CD4-positive, alpha-beta memory T cell (primary cell): ENCODE results near the gene PXYLP1. TPM values are rescaled to one million over a fixed set of nuclear protein-coding genes. Genes with fewer than 3 reads are reported as not detected.

ENCODE experiments used
- CTCF ChIA-PET: fragments of 350-600 bp; sonication (Branson Sonifier 250); formaldehyde crosslinking; loops from one replicate; lab custom pipeline; 2021; ENCODE audit warnings: inconsistent platforms; ENCODE audit not compliant: partially characterized antibody; lab: Charles Lee
- POLR2A ChIA-PET: fragments of 350-600 bp; sonication (Branson Sonifier 250); formaldehyde crosslinking; loops from one replicate; lab custom pipeline; 2021; ENCODE audit not compliant: partially characterized antibody; lab: Charles Lee
- DNase-seq, 5 donors: peaks; one replicate each; pipeline versions ENCODE4 v3.0.0 to v3.0.0-alpha.2; 2020 to 2022; ENCODE audit warnings: mixed read lengths in 1 of 5
- H3K27ac ChIP-seq: one replicate; pipeline ENCODE4 v1.7.0; 2013; ENCODE audit warnings: low read depth, low read length
- H3K27me3 ChIP-seq: 2 replicates; pipeline ENCODE4 v1.7.0; 2013; ENCODE audit warnings: mild to moderate bottlenecking, low read length, moderate library complexity; ENCODE audit not compliant: insufficient read depth
- H3K36me3 ChIP-seq: 2 replicates; pipeline ENCODE4 v1.7.0; 2013; ENCODE audit warnings: mild to moderate bottlenecking, low read length, moderate library complexity; ENCODE audit not compliant: insufficient read depth
- H3K4me1 ChIP-seq: 2 replicates; pipeline ENCODE4 v1.7.0; 2013; ENCODE audit warnings: mild to moderate bottlenecking, low read length, moderate library complexity; ENCODE audit not compliant: insufficient read depth
- H3K4me3 ChIP-seq, 2 donors: one replicate each; pipeline ENCODE4 v1.7.0; 2013; ENCODE audit warnings: low read length in 2 of 2, mild to moderate bottlenecking in 1 of 2
- H3K9me3 ChIP-seq, 2 donors: one replicate each; pipeline ENCODE4 v1.7.0; 2013; ENCODE audit warnings: low read length in 2 of 2, control low read depth in 1 of 2; ENCODE audit not compliant: control insufficient read depth in 1 of 2
- H3K27ac Mint-ChIP-seq, 7 donors: one replicate each; pipeline ENCODE4 v1.8.0; 2020 to 2021; ENCODE audit warnings: mixed read lengths in 7 of 7, mild to moderate bottlenecking in 6 of 7, inconsistent platforms in 3 of 7, moderate library complexity in 3 of 7
- H3K27me3 Mint-ChIP-seq, 2 donors: one replicate each; pipeline ENCODE4 v1.8.0; 2020 to 2021; ENCODE audit warnings: mixed read lengths in 2 of 2
- H3K36me3 Mint-ChIP-seq, 2 donors: one replicate each; pipeline ENCODE4 v1.8.0; 2020 to 2021; ENCODE audit warnings: mixed read lengths in 2 of 2, inconsistent platforms in 1 of 2, mild to moderate bottlenecking in 1 of 2
- H3K4me1 Mint-ChIP-seq, 4 donors: one replicate each; pipeline ENCODE4 v1.8.0; 2020 to 2021; ENCODE audit warnings: mixed read lengths in 4 of 4, mild to moderate bottlenecking in 1 of 4
- H3K4me3 Mint-ChIP-seq, 8 donors: one replicate each; pipeline ENCODE4 v1.8.0; 2020 to 2021; ENCODE audit warnings: mixed read lengths in 8 of 8, mild to moderate bottlenecking in 7 of 8, moderate library complexity in 6 of 8, inconsistent platforms in 3 of 8
- H3K9me3 Mint-ChIP-seq, 8 donors: one replicate each; pipeline ENCODE4 v1.8.0; 2020 to 2021; ENCODE audit warnings: mixed read lengths in 8 of 8, mild to moderate bottlenecking in 5 of 8, inconsistent platforms in 3 of 8, moderate library complexity in 1 of 8
- intact Hi-C: fragments of 100-400 bp; cut with micrococcal nuclease; formaldehyde crosslinking; loops from one replicate; pipeline ENCODE4 v1.15.1; 2023
- polyA plus RNA-seq, 2 donors: library from polyadenylated mRNA; unstranded; fragments of 300-500 nt; fragmentation: Illumina TruSeq; gene quantifications; one replicate each; pipeline ENCODE4 v1.2.3, GENCODE V29; 2021
- total RNA-seq, 2 experiments: library from RNA; stranded (reverse); gene quantifications; one replicate each; pipeline ENCODE4 v1.2.3, GENCODE V29; 2021

The PXYLP1 gene
- total and polyA plus RNA-seq, 4 experiments from 2014 or later: 5.2 to 22.6 (median 12.0) TPM

DNA sequence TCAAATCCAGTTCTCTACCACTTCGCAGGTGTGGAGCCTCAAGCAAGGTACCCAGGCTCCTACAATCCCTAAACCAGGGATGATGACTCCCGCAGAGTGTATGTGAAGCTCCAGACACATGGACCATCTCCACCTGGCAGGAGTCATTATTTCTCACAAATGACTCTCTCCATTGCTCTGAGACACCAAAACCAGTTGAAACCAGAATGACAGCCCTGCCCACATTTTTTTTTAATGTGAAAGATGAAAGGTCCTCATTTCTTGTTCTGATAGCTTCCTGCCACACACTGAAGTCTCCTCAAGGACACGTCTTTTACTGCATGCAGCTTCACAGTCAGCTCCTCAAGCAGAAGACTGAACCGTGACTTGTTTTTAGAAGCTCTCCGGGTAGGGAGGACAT is 75.3 kb downstream of the PXYLP1 start:
- intact Hi-C loops: loop anchor here (1.0 kb wide), 2 partner anchors 134 to 430 kb away; no protein-coding TSS in a partner anchor
- Histone ChIP-seq H3K36me3 (no peaks in the 10 kb centered on the region), H3K4me3 (peak overlapping the region in 1 of 2 donors; percentile 49), H3K4me1 (peaks cover 50% of the 10 kb centered on the region), H3K27ac (peak overlapping the region; percentile 62), H3K9me3 (no peaks in the 10 kb centered on the region), H3K27me3 (no peaks in the 10 kb centered on the region)
- peak overlapping the region; percentile 85 to 94 (median 91) for H3K27ac Mint-ChIP-seq
- peak; percentile 72 to 77 (median 75) for DNase-seq
- no peaks in the 10 kb centered on the region for H3K27me3 Mint-ChIP-seq
- H3K9me3 Mint-ChIP-seq: no peaks in the 10 kb centered on the region
- POLR2A ChIA-PET: interaction anchor here (1.0 to 5.4 kb wide), 22 partner anchors 8 to 570 kb away, joined by 3 to 31 read pairs (median 6); partner anchors contain the start of genes ATP1B3 and PXYLP1
- CTCF ChIA-PET: interaction anchor here (0.7 to 19.1 kb wide), 20 partner anchors 8 to 338 kb away, joined by 3 to 428 read pairs (median 6); partner anchors contain the start of genes RASA2 and ZBTB38
- peaks cover 31 to 63% (median 44%) of the 10 kb centered on the region in 4 donors for H3K4me1 Mint-ChIP-seq
- peak overlapping the region; percentile 67 to 79 (median 74) for H3K4me3 Mint-ChIP-seq
- H3K36me3 Mint-ChIP-seq: peaks cover 0 to 6% of the 10 kb centered on the region in 2 donors

DNA sequence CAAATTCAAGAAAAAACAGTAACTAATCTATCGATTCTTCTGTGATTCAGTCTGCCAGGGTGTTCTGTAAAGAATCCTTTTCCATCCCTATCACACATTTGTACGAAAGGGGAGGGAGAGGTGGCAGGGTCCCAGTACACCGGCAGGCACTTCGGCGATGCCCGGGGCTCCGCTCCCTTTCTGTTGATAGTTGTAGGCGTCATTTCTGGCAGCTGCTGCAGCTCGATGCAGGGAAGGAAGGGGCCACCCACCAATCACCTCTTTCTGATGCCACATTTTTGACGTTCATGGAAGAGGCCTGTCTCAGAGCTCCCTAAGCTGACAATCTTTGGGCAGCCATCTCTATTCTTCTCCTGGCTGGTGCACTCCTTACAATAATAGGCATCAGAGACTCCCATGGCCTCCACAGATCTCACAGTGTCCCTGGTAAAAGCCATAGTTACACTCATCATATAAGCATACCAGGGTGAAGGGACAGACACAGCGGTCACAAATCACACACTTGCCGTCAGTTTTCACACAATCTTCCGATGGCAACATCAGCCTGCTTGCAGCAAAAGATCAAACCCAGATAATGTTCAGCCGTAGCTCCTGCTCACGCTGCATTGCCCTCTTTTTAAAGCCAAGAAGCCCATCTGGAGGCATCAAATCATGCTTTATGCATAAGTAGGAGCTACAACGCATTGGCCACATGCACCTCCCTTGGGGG is 75.9 kb downstream of the PXYLP1 start:
- H3K4me1 Mint-ChIP-seq: peaks cover 37 to 68% (median 50%) of the 10 kb centered on the region in 4 donors
- Histone ChIP-seq H3K27me3 (no peaks in the 10 kb centered on the region), H3K36me3 (no peaks in the 10 kb centered on the region), H3K27ac (peak overlapping the region; percentile 62), H3K4me3 (peak overlapping the region in 1 of 2 donors; percentile 49), H3K4me1 (peaks cover 56% of the 10 kb centered on the region), H3K9me3 (no peaks in the 10 kb centered on the region)
- H3K36me3 Mint-ChIP-seq: peaks cover 0 to 8% of the 10 kb centered on the region in 2 donors
- intact Hi-C loops: loop anchor here (1.0 kb wide), 2 partner anchors 134 to 430 kb away; no protein-coding TSS in a partner anchor
- H3K27me3 Mint-ChIP-seq: no peaks in the 10 kb centered on the region
- no peaks in the 10 kb centered on the region for H3K9me3 Mint-ChIP-seq
- ChIA-PET POLR2A (interaction anchor here (0.7 to 5.4 kb wide), 25 partner anchors 8 to 569 kb away, joined by 3 to 31 read pairs (median 6); partner anchors contain the start of genes ATP1B3 and PXYLP1), CTCF (interaction anchor here (0.6 to 19.1 kb wide), 23 partner anchors 8 to 337 kb away, joined by 3 to 428 read pairs (median 4); partner anchors contain the start of genes RASA2 and ZBTB38)
- H3K4me3 Mint-ChIP-seq: peak overlapping the region; percentile 67 to 79 (median 74)
- peak overlapping the region; percentile 85 to 94 (median 91) for H3K27ac Mint-ChIP-seq
- peak in 1 of 5 donors; percentile 39 for DNase-seq

DNA sequence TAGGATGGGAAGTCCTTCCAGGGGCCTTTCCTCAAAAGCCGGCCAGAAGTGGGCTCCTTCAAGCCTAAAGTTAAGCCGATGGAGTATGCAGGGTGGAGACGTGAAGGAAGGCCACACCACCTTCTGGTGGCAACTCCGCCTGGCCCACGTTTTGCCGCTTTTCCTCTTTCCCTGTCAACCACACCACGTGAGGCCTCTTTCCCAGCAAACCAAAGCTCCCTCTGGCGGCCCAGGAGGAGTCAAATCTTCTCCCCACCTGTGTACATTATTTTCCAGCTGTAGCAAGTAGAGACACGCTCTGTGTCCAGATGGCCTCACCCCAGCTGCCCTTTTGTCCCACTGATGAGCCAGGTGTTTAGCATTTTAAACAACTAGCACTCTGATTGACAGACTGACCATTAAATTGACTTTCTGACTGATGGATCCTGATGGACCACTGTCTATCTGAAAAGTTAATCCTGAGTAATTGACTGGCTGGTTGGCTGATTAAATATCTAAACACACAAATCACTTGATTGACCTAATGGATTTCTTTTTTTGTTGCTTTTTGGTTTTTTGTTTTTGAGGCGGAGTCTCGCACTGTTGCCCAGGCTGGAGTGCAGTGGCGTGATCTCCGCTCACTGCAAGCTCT is 77.1 kb downstream of the PXYLP1 start:
- Mint-ChIP-seq H3K36me3 (peaks cover 0 to 8% of the 10 kb centered on the region in 2 donors), H3K27ac (peak overlapping the region in 4 of 7 donors; percentile 83 to 94 (median 88)), H3K4me3 (peak overlapping the region in 2 of 8 donors; percentile 13 to 25), H3K4me1 (peaks cover 35 to 74% (median 54%) of the 10 kb centered on the region in 4 donors), H3K27me3 (no peaks in the 10 kb centered on the region), H3K9me3 (no peaks in the 10 kb centered on the region)
- intact Hi-C loops: no loop called here
- no peak for DNase-seq
- Histone ChIP-seq H3K9me3 (no peaks in the 10 kb centered on the region), H3K36me3 (no peaks in the 10 kb centered on the region), H3K4me1 (peaks cover 54% of the 10 kb centered on the region), H3K27me3 (no peaks in the 10 kb centered on the region), H3K27ac (peak overlapping the region; percentile 62), H3K4me3 (no peak overlapping the region)
- ChIA-PET POLR2A (interaction anchor here (0.6 to 5.4 kb wide), 10 partner anchors 13 to 257 kb away, joined by 3 to 31 read pairs (median 14); partner anchors contain the start of gene PXYLP1), CTCF (interaction anchor here (0.6 to 19.1 kb wide), 8 partner anchors 9 to 252 kb away, joined by 3 to 428 read pairs (median 4); partner anchors contain the start of gene ZBTB38)

DNA sequence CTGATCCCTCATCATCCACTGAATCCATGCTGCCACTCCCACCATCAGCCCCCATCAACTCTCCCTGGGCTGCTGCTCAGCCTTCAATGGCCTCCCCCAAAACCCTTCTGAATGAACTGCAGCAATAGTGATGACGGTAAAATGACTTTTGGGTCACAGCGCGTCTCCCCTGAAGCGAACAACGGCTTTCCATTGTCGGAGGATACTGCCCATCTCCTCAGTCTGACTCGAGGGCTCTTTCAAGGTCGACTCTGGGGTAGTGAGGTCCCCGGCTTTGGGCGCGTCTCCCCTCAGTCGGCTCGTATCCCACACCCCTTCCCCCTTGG is 79.5 kb downstream of the PXYLP1 start:
- peak overlapping the region; percentile 89 to 99 (median 97) for H3K27ac Mint-ChIP-seq
- CTCF ChIA-PET: interaction anchor here (0.6 to 19.1 kb wide), 27 partner anchors 8 to 428 kb away, joined by 3 to 428 read pairs (median 5); partner anchors contain the start of gene RNF7
- DNase-seq: no peak
- intact Hi-C loops: loop anchor here (1.0 to 5.0 kb wide), 9 partner anchors 50 to 1136 kb away; partner anchors contain the start of genes RASA2, RNF7 and XRN1
- H3K36me3 Mint-ChIP-seq: peaks cover 0 to 8% of the 10 kb centered on the region in 2 donors
- H3K27me3 Mint-ChIP-seq: no peaks in the 10 kb centered on the region
- peak overlapping the region; percentile 92 to 100 (median 98) for H3K4me3 Mint-ChIP-seq
- Histone ChIP-seq H3K4me3 (peak overlapping the region; percentile 68 to 73), H3K4me1 (peaks cover 52% of the 10 kb centered on the region), H3K27me3 (no peaks in the 10 kb centered on the region), H3K9me3 (no peaks in the 10 kb centered on the region), H3K36me3 (no peaks in the 10 kb centered on the region), H3K27ac (peak overlapping the region; percentile 66)
- H3K4me1 Mint-ChIP-seq: peaks cover 35 to 66% (median 54%) of the 10 kb centered on the region in 4 donors
- POLR2A ChIA-PET: interaction anchor here (0.8 to 2.9 kb wide), 31 partner anchors 9 to 428 kb away, joined by 3 to 23 read pairs (median 5); partner anchors contain the start of genes PXYLP1 and RASA2
- H3K9me3 Mint-ChIP-seq: no peaks in the 10 kb centered on the region

DNA sequence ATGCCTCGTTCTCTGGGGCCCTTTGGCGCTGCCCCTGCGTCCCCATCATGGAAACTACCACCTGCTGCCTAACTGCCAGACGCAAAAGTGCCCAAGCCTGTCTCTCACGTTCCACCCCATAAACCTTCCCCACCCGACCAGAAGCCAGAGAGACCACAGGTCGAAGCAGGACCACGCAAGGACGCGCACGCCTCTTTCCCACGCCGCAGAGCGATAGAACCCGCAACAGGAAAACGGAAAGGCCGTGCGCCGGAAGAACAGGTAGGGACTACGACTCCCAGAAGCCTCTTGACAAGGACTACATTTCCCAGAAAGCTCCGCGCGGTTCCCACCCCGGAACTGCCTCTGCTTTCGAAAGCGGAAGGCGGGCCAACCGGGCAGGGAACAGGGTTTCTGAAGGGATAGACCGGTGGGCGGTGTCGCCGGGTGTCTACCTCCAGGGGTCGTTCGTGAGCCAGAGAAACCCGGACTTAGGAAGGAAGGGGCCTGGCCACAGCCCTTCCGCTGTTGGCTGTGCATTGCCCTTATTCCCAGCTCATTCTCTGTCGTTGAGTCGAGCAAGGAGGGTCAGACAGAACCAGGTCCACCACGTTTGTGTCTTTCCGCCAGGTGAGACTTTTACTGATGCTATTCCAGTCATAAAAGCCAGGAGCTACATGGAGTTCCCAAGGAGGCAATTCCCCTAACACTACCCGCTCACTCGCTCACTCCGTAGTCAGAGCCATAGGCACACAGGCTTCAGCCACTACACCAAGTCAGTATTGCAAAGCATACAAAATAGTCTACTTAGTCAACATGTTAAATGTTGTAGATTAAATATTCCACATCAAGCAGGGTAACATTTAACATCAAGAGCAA is 80.1 kb downstream of the PXYLP1 start:
- peak overlapping the region; percentile 66 for H3K27ac ChIP-seq
- no peaks in the 10 kb centered on the region for H3K36me3 ChIP-seq
- H3K27me3 ChIP-seq: no peaks in the 10 kb centered on the region
- H3K9me3 Mint-ChIP-seq: no peaks in the 10 kb centered on the region
- H3K9me3 ChIP-seq: no peaks in the 10 kb centered on the region
- CTCF ChIA-PET: interaction anchor here (0.6 to 19.1 kb wide), 34 partner anchors 9 to 427 kb away, joined by 3 to 428 read pairs (median 4); partner anchors contain the start of genes PXYLP1 and RNF7
- H3K4me1 ChIP-seq: peaks cover 46% of the 10 kb centered on the region
- peak overlapping the region; percentile 92 to 100 (median 98) for H3K4me3 Mint-ChIP-seq
- peaks cover 0 to 8% of the 10 kb centered on the region in 2 donors for H3K36me3 Mint-ChIP-seq
- H3K4me3 ChIP-seq: peak overlapping the region; percentile 68 to 73
- POLR2A ChIA-PET: interaction anchor here (0.7 to 2.9 kb wide), 37 partner anchors 9 to 427 kb away, joined by 3 to 23 read pairs (median 4); partner anchors contain the start of genes PXYLP1 and RASA2
- H3K4me1 Mint-ChIP-seq: peaks cover 32 to 60% (median 49%) of the 10 kb centered on the region in 4 donors
- DNase-seq: peak; percentile 97 to 99 (median 98)
- intact Hi-C loops: loop anchor here (1.0 to 5.0 kb wide), 9 partner anchors 49 to 1136 kb away; partner anchors contain the start of genes RASA2, RNF7 and XRN1
- peak overlapping the region; percentile 89 to 99 (median 97) for H3K27ac Mint-ChIP-seq
- no peaks in the 10 kb centered on the region for H3K27me3 Mint-ChIP-seq
